Measurements from ENCODE around the gene ALKBH7.
A peak's percentile ranks its signal among the peaks of the same experiment; 100 is the strongest.

GRCh38 chr19:6424195-6424938 lies 51.8 kb downstream of the ALKBH7 start, which contains the start of gene KHSRP:
- TF ChIP-seq CTCF (conservative IDR thresholded peaks at IDR 0.05; ENCODE audit: low read depth in 2 of 2) (no peak), POLR2AphosphoS5 (IDR thresholded peaks at IDR 0.05; ENCODE audit: low read depth) (peak; percentile 83), CREB1 (CRISPR knock-in tag; IDR thresholded peaks at IDR 0.05; ENCODE audit: low read depth) (peak; percentile 77), EZH2 (IDR thresholded peaks at IDR 0.05; ENCODE audit: low read depth, unreplicated experiment) (no peak), ETS1 (IDR thresholded peaks at IDR 0.05) (no peak), EZH2phosphoT487 (IDR thresholded peaks at IDR 0.05; ENCODE audit: unreplicated experiment) (no peak), ZNF331 (CRISPR knock-in tag; IDR thresholded peaks at IDR 0.05; ENCODE audit: low read depth) (no peak)
